SU-DHL-6 (cell line): Measurements from ENCODE around the gene IFT122.

Experiments
- EZH2phosphoT487 ChIP-seq: fragments of 200-600 bp; sonication (generic), shearing (Covaris generic); conservative IDR thresholded peaks from 2 replicates; pipeline ENCODE4 v1.6.1; 2018; ENCODE audit warnings: mild to moderate bottlenecking, antibody characterized with exemption, low read length, moderate library complexity, mixed read lengths
- TF ChIP-seq, protein P1 (sequence below): fragments of 200-600 bp; sonication (generic); IDR thresholded peaks from one replicate; pipeline ENCODE4 v1.5.1; 2017; ENCODE audit warnings: antibody characterized with exemption, mild to moderate bottlenecking, low read length, moderate library complexity; ENCODE audit not compliant: insufficient read depth, poor library complexity, severe bottlenecking

DNA sequence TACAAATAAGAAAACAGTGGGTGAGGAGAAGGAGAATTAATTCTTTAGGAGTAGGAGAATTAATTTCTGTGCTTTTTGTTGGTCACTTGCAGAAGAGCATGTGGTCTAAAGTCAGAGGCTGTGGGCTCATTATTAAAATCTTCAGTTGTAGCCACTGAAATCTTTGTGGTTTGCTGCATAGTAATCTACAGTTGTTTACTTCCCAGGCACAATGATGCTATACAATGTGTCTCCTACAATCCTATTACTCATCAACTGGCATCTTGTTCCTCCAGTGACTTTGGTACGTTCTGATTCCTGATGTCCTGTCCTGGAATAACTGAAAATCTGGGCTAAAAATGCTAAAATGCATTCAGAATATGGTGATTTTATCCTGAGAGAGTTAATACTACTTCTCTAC, 21.0 kb downstream of the IFT122 start:
- no peak for TF ChIP-seq EZH2phosphoT487
- TF ChIP-seq, protein P1, sequence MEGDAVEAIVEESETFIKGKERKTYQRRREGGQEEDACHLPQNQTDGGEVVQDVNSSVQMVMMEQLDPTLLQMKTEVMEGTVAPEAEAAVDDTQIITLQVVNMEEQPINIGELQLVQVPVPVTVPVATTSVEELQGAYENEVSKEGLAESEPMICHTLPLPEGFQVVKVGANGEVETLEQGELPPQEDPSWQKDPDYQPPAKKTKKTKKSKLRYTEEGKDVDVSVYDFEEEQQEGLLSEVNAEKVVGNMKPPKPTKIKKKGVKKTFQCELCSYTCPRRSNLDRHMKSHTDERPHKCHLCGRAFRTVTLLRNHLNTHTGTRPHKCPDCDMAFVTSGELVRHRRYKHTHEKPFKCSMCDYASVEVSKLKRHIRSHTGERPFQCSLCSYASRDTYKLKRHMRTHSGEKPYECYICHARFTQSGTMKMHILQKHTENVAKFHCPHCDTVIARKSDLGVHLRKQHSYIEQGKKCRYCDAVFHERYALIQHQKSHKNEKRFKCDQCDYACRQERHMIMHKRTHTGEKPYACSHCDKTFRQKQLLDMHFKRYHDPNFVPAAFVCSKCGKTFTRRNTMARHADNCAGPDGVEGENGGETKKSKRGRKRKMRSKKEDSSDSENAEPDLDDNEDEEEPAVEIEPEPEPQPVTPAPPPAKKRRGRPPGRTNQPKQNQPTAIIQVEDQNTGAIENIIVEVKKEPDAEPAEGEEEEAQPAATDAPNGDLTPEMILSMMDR = no peak
